Neural progenitor cell (in vitro differentiated cells): ENCODE data around the gene PPP2R5C. TPM values are rescaled to one million over a fixed set of nuclear protein-coding genes. Genes with fewer than 3 reads are reported as not detected.

Source experiments
- DNase-seq: peaks from one replicate; pipeline ENCODE4 v3.0.0-alpha.2; 2016; ENCODE audit warnings: low spot score
- H2AFZ ChIP-seq: fragments of 200-600 bp; sonication (generic); replicated peaks from 2 replicates; pipeline ENCODE4 v1.6.1; 2016; ENCODE audit warnings: antibody characterized with exemption
- H3F3A ChIP-seq: fragments of 200-600 bp; sonication (generic); 2 replicates; pipeline ENCODE4 v1.6.1; 2016; ENCODE audit warnings: antibody characterized with exemption, low read depth
- H3K27ac ChIP-seq: fragments of 200-600 bp; sonication (generic); 2 replicates; pipeline ENCODE4 v1.5.1; 2016; ENCODE audit warnings: mild to moderate bottlenecking
- H3K27me3 ChIP-seq: fragments of 200-600 bp; sonication (generic); 2 replicates; pipeline ENCODE4 v1.6.1; 2016; ENCODE audit warnings: mild to moderate bottlenecking, moderate library complexity
- H3K36me3 ChIP-seq: fragments of 200-600 bp; sonication (generic); 2 replicates; pipeline ENCODE4 v1.5.1; 2016
- H3K4me1 ChIP-seq: fragments of 200-600 bp; sonication (generic); 2 replicates; pipeline ENCODE4 v1.6.1; 2016; ENCODE audit warnings: mixed run types
- H3K4me2 ChIP-seq: fragments of 200-600 bp; sonication (generic); 2 replicates; pipeline ENCODE4 v1.6.1; 2016
- H3K4me3 ChIP-seq: fragments of 200-600 bp; sonication (generic); 2 replicates; pipeline ENCODE4 v1.5.1; 2016
- H3K79me2 ChIP-seq: fragments of 200-600 bp; sonication (generic); 2 replicates; pipeline ENCODE4 v1.6.1; 2016; ENCODE audit warnings: low read depth
- H3K9ac ChIP-seq: fragments of 200-600 bp; sonication (generic); 2 replicates; pipeline ENCODE4 v1.6.1; 2016
- H3K9me3 ChIP-seq: fragments of 200-600 bp; sonication (generic); 2 replicates; pipeline ENCODE4 v1.5.1; 2016; ENCODE audit warnings: low read depth
- H4K20me1 ChIP-seq: fragments of 200-600 bp; sonication (generic); 2 replicates; pipeline ENCODE4 v1.6.1; 2016; ENCODE audit warnings: low read depth
- H3K27ac Mint-ChIP-seq: 3 replicates; pipeline ENCODE4 v1.8.0; 2021; ENCODE audit warnings: mixed read lengths
- H3K27me3 Mint-ChIP-seq: 2 replicates; pipeline ENCODE4 v1.8.0; 2022; ENCODE audit warnings: low read depth, mild to moderate bottlenecking, inconsistent platforms, moderate library complexity, mixed read lengths; ENCODE audit not compliant: insufficient read depth
- H3K36me3 Mint-ChIP-seq: 3 replicates; pipeline ENCODE4 v1.8.0; 2021; ENCODE audit warnings: mixed read lengths
- H3K4me1 Mint-ChIP-seq: 3 replicates; pipeline ENCODE4 v1.8.0; 2021; ENCODE audit warnings: mixed read lengths
- H3K4me3 Mint-ChIP-seq: 3 replicates; pipeline ENCODE4 v1.8.0; 2021; ENCODE audit warnings: mild to moderate bottlenecking, moderate library complexity, mixed read lengths
- H3K9me3 Mint-ChIP-seq: 3 replicates; pipeline ENCODE4 v1.8.0; 2020; ENCODE audit warnings: mixed read lengths
- EZH2 ChIP-seq: fragments of 200-600 bp; sonication (generic); IDR thresholded peaks from 2 replicates; pipeline ENCODE4 v1.6.1; 2017; ENCODE audit warnings: antibody characterized with exemption, mild to moderate bottlenecking, moderate library complexity
- EZH2phosphoT487 ChIP-seq: fragments of 200-600 bp; sonication (generic); IDR thresholded peaks from 2 replicates; pipeline ENCODE4 v1.6.1; 2017; ENCODE audit warnings: antibody characterized with exemption
- total RNA-seq: library from RNA; depleted of rRNA; stranded (reverse); fragments of >200 nt; gene quantifications from 2 replicates; pipeline ENCODE4 v1.2.3, GENCODE V29; 2015; ENCODE audit warnings: low replicate concordance
- TF ChIP-seq, protein P1 (sequence below): fragments of 200-600 bp; sonication (generic); IDR thresholded peaks from 2 replicates; pipeline ENCODE4 v1.5.1; 2017; ENCODE audit warnings: antibody characterized with exemption, mild to moderate bottlenecking

Gene PPP2R5C
- total RNA-seq, 1 donor from 2014 or later = 183 TPM

DNA sequence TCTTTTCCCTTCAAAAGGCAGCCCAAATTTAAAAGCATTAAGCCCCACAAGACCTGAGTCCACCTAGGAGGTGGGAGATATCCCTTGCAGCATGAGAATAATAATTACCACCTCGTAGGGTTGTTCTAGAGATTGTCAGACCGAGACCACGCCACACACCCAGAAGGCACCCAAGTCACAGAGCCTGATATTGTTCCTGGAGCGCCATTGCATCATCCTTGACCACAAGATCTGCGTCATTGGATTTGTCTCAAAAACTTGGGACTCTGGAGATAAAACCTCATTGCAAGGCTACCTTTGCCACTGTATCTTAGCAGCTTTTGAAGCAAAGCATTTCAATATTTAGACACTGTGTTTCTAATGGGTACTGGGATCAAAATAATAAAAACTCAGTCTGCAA is 29.4 kb upstream of the PPP2R5C start:
- H3K79me2 ChIP-seq = no peaks in the 10 kb centered on the region
- H3K4me1 ChIP-seq = peaks cover 7% of the 10 kb centered on the region
- no peak overlapping the region for H3K4me3 ChIP-seq
- H3K36me3 Mint-ChIP-seq = no peaks in the 10 kb centered on the region
- H3K4me2 ChIP-seq = no peak overlapping the region
- no peak overlapping the region for H3K4me3 Mint-ChIP-seq
- H3K27ac ChIP-seq = no peak overlapping the region
- H4K20me1 ChIP-seq = no peaks in the 10 kb centered on the region
- H3K9me3 Mint-ChIP-seq = peaks cover 2% of the 10 kb centered on the region
- H3K27me3 ChIP-seq = no peaks in the 10 kb centered on the region
- no peak overlapping the region for H2AFZ ChIP-seq
- H3K4me1 Mint-ChIP-seq = peaks cover 12% of the 10 kb centered on the region
- no peak overlapping the region for H3K27ac Mint-ChIP-seq
- no peak overlapping the region for H3K9ac ChIP-seq
- no peak for DNase-seq
- peaks cover 3% of the 10 kb centered on the region for H3K27me3 Mint-ChIP-seq
- TF ChIP-seq, protein P1, sequence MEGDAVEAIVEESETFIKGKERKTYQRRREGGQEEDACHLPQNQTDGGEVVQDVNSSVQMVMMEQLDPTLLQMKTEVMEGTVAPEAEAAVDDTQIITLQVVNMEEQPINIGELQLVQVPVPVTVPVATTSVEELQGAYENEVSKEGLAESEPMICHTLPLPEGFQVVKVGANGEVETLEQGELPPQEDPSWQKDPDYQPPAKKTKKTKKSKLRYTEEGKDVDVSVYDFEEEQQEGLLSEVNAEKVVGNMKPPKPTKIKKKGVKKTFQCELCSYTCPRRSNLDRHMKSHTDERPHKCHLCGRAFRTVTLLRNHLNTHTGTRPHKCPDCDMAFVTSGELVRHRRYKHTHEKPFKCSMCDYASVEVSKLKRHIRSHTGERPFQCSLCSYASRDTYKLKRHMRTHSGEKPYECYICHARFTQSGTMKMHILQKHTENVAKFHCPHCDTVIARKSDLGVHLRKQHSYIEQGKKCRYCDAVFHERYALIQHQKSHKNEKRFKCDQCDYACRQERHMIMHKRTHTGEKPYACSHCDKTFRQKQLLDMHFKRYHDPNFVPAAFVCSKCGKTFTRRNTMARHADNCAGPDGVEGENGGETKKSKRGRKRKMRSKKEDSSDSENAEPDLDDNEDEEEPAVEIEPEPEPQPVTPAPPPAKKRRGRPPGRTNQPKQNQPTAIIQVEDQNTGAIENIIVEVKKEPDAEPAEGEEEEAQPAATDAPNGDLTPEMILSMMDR = no peak
- TF ChIP-seq EZH2 (no peak), EZH2phosphoT487 (no peak)
- no peaks in the 10 kb centered on the region for H3K9me3 ChIP-seq
- H3K36me3 ChIP-seq = no peaks in the 10 kb centered on the region
- H3F3A ChIP-seq = no peaks in the 10 kb centered on the region

DNA sequence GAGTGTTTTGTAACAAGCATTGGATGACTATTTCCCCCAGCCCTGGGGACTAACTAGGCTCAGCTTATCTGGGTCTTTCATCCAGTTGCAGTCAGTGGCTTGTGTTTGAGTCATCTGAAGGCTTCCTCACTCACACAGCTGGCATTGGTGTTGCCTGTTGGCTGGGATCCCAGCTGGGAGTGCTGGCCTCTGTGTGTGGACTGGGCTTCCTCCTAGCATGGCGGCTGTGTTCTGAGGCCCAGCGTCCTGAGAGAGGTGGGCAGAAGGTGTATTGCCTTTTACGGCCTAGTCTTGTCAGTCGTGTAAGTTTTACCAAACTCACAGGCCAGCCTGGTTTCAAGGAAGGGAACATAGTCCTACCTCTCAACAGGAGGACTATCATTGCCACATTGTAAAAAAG is 28.3 kb upstream of the PPP2R5C start:
- no peaks in the 10 kb centered on the region for H3F3A ChIP-seq
- no peak overlapping the region for H3K9ac ChIP-seq
- no peaks in the 10 kb centered on the region for H4K20me1 ChIP-seq
- H2AFZ ChIP-seq = no peak overlapping the region
- no peak for DNase-seq
- peaks cover 7% of the 10 kb centered on the region for H3K4me1 ChIP-seq
- no peaks in the 10 kb centered on the region for H3K36me3 ChIP-seq
- TF ChIP-seq, protein P1 = no peak
- TF ChIP-seq EZH2phosphoT487 (no peak), EZH2 (no peak)
- Mint-ChIP-seq H3K4me3 (no peak overlapping the region), H3K9me3 (peaks cover 3% of the 10 kb centered on the region), H3K27ac (no peak overlapping the region), H3K4me1 (peaks cover 12% of the 10 kb centered on the region), H3K27me3 (peaks cover 3% of the 10 kb centered on the region), H3K36me3 (no peaks in the 10 kb centered on the region)
- H3K9me3 ChIP-seq = no peaks in the 10 kb centered on the region
- H3K27ac ChIP-seq = no peak overlapping the region
- no peaks in the 10 kb centered on the region for H3K27me3 ChIP-seq
- no peak overlapping the region for H3K4me3 ChIP-seq
- H3K4me2 ChIP-seq = no peak overlapping the region
- no peaks in the 10 kb centered on the region for H3K79me2 ChIP-seq

DNA sequence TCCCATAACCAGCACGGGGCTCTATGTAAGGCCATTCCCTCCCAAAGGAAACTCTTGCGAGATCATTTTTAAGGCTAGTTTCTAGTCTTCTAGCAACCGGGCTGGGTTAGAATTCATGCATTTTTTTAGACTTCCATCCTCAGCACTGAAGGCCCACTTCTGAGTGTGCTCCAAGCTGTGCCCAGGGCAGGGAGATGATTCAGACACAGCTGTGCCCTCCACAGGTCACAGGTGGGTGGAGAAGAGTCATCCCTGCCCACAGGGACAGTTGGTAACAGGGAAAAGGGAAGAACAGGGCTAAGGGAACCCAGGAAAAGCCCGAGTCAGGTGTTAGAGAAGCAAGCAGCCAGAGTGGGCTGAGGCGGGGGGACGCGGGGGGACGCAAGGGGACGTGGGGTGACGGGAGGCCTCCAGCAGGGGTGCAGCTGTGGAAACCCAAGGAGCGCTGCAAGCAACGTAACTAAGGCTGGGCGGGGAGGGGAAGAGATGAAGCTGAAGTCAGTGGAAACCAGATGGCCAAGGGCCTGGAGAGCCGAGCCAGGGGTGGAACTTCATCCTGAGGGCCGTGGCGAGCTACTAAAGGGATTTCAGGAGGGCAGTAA is 27.2 kb upstream of the PPP2R5C start:
- H3F3A ChIP-seq = no peaks in the 10 kb centered on the region
- no peaks in the 10 kb centered on the region for H3K27me3 ChIP-seq
- no peak overlapping the region for H3K27ac ChIP-seq
- H3K4me2 ChIP-seq = no peak overlapping the region
- TF ChIP-seq, protein P1 = no peak
- TF ChIP-seq EZH2phosphoT487 = no peak
- TF ChIP-seq EZH2 = no peak
- no peak for DNase-seq
- no peak overlapping the region for H3K27ac Mint-ChIP-seq
- peaks cover 7% of the 10 kb centered on the region for H3K4me1 ChIP-seq
- peaks cover 3% of the 10 kb centered on the region for H3K27me3 Mint-ChIP-seq
- H3K36me3 ChIP-seq = no peaks in the 10 kb centered on the region
- H4K20me1 ChIP-seq = no peaks in the 10 kb centered on the region
- H3K4me1 Mint-ChIP-seq = peaks cover 12% of the 10 kb centered on the region
- no peaks in the 10 kb centered on the region for H3K9me3 ChIP-seq
- H3K36me3 Mint-ChIP-seq = no peaks in the 10 kb centered on the region
- no peak overlapping the region for H3K4me3 ChIP-seq
- H2AFZ ChIP-seq = no peak overlapping the region
- peaks cover 3% of the 10 kb centered on the region for H3K9me3 Mint-ChIP-seq
- H3K79me2 ChIP-seq = no peaks in the 10 kb centered on the region
- no peak overlapping the region for H3K4me3 Mint-ChIP-seq
- H3K9ac ChIP-seq = no peak overlapping the region
